Fibroblast of mammary gland (primary cell): ENCODE measurements around the gene LRRC1.

Experiments
- DNase-seq: peaks from one replicate; pipeline ENCODE4 v3.0.0-alpha.2; 2010; ENCODE audit warnings: low read depth
- H3K4me3 ChIP-seq: 2 replicates; pipeline ENCODE4 v1.5.1; 2011; ENCODE audit warnings: low read depth, mild to moderate bottlenecking, low read length, moderate library complexity; ENCODE audit not compliant: control insufficient read depth
- CTCF ChIP-seq: conservative IDR thresholded peaks from 2 replicates; pipeline ENCODE4 v1.5.1; 2011; ENCODE audit warnings: low read depth, low read length, inconsistent platforms; ENCODE audit not compliant: control insufficient read depth, insufficient read depth

LRRC1 gene

GRCh38 chr6:53869964-53870363 lies 75.2 kb downstream of the LRRC1 start:
- H3K4me3 ChIP-seq = no peak overlapping the region
- no peak for TF ChIP-seq CTCF
- no peak for DNase-seq

GRCh38 chr6:53873922-53874321 lies 79.1 kb downstream of the LRRC1 start:
- no peak for TF ChIP-seq CTCF
- H3K4me3 ChIP-seq = no peak overlapping the region
- DNase-seq = no peak

GRCh38 chr6:53874964-53875363 lies 80.2 kb downstream of the LRRC1 start:
- H3K4me3 ChIP-seq = no peak overlapping the region
- DNase-seq = no peak
- TF ChIP-seq CTCF = no peak

- DNase-seq = no peak
- no peak overlapping the region for H3K4me3 ChIP-seq
- TF ChIP-seq CTCF = no peak
Measured at GRCh38 chr6:53877151-53877550, 82.3 kb downstream of the LRRC1 start.

- DNase-seq = no peak
- no peak for TF ChIP-seq CTCF
- H3K4me3 ChIP-seq = no peak overlapping the region
Measured at GRCh38 chr6:53878808-53879207, 84.0 kb downstream of the LRRC1 start.

GRCh38 chr6:53879608-53880007 lies 84.8 kb downstream of the LRRC1 start:
- TF ChIP-seq CTCF = no peak
- peak; percentile 8 for DNase-seq
- no peak overlapping the region for H3K4me3 ChIP-seq

GRCh38 chr6:53887316-53887715 lies 92.5 kb downstream of the LRRC1 start:
- H3K4me3 ChIP-seq = no peak overlapping the region
- no peak for TF ChIP-seq CTCF
- DNase-seq = no peak
